GM04503 (cell line): ENCODE data around the gene FNDC3A.
A peak's percentile ranks its signal among the peaks of the same experiment; 100 is the strongest.

Experiments used
- DNase-seq: peaks from one replicate; pipeline ENCODE4 v3.0.0-alpha.2; 2012; ENCODE audit warnings: low read depth

The FNDC3A gene, protein sequence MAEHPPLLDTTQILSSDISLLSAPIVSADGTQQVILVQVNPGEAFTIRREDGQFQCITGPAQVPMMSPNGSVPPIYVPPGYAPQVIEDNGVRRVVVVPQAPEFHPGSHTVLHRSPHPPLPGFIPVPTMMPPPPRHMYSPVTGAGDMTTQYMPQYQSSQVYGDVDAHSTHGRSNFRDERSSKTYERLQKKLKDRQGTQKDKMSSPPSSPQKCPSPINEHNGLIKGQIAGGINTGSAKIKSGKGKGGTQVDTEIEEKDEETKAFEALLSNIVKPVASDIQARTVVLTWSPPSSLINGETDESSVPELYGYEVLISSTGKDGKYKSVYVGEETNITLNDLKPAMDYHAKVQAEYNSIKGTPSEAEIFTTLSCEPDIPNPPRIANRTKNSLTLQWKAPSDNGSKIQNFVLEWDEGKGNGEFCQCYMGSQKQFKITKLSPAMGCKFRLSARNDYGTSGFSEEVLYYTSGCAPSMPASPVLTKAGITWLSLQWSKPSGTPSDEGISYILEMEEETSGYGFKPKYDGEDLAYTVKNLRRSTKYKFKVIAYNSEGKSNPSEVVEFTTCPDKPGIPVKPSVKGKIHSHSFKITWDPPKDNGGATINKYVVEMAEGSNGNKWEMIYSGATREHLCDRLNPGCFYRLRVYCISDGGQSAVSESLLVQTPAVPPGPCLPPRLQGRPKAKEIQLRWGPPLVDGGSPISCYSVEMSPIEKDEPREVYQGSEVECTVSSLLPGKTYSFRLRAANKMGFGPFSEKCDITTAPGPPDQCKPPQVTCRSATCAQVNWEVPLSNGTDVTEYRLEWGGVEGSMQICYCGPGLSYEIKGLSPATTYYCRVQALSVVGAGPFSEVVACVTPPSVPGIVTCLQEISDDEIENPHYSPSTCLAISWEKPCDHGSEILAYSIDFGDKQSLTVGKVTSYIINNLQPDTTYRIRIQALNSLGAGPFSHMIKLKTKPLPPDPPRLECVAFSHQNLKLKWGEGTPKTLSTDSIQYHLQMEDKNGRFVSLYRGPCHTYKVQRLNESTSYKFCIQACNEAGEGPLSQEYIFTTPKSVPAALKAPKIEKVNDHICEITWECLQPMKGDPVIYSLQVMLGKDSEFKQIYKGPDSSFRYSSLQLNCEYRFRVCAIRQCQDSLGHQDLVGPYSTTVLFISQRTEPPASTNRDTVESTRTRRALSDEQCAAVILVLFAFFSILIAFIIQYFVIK

GRCh38 chr13:48975856-48976575 is at the start of gene FNDC3A:
Gene FNDC3A (plus strand): TSS chr13:48975912. CDS start chr13:49006191, 30,279 bp downstream.
- DNase-seq, result peak; percentile 22

- DNase-seq, result no peak
Measured at GRCh38 chr13:48928757-48929430, 46.8 kb upstream of the FNDC3A start.

GRCh38 chr13:48930918-48931317 is 44.8 kb upstream of the FNDC3A start:
- DNase-seq, result no peak

DNA sequence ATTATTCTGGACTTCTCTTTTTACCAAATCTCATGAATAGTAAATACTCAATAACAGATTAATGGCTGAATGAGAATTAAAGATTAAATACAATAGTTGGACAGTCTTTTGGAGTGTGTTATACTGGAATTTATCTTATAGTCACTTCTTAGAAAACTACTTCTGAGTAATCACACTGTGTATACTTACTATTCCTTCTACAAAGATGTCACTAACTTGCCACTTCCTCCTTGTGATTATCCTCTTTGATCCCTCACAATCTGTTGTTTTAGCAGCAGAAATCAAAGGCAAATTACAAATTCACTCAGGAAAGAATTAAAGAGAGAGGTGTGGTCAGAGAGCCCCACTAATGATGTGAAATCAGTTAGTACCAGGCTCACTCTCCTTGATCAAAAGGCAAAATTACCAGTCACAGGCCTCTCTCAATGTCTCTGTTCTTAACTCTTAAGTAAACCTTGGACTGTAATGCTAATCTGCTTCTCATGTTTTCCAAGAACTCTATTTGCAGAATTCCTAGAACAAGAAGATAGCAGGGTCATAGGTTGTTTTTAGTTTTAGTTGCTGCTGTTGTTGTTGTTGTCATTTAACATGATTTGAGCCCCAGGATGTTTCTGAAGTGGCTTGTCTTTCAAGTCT is 37.3 kb upstream of the FNDC3A start:
- no peak for DNase-seq

DNA sequence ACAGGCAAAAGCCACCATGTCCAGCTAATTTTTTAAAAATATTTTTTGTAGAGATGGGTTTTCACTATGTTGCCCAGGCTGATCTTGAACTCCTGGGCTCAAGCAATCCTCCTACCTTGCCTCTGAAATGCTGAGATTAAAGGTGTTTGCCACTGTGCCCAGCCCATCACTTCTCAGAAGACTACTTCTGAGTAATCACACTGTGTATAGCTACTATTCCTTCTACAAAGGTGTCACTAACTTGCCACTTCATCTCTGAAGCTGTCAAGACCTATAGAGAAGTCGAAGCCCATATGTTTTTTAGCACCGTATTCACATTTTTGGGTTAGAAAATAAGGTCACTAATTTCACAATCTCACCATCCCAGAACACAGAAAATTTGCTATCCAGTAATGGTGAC is 36.0 kb upstream of the FNDC3A start:
- DNase-seq, result no peak

DNA sequence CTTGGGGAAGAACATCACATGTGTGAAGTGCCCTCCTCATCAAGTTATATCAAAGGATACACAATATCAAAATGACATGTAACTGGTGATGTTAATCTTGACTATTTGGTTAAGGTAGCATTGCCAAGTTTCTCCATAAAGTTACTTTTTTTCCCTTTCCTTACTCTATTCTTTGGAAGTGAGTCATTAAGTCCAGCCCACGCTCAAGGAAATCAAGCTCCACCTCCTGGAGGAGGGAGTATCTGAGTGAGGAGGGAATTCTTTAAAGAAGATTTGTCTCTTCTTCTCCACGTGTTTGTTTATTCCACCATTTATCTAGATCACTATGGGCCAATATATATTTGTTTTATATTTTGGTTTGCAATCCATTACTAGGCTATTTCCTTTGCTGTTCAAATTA is 33.6 kb upstream of the FNDC3A start:
- no peak for DNase-seq

DNA sequence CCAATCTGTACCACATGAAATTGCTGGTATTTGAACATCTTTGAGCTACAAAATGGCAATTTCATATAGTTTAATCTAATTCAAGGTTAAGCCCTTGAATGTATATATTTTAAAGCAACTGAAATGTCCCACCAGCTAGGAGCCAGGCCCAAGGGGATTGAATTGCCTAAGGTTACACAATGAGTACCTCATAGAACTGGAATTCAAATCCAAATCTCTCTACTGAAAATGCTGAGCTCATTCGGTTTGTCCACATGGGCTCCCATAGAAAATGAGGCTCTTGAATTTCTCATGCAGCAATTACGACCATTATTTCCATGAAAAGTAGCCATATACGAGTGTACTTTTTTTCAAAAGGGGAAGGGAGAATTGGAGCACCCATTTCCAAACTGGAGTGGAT is 31.5 kb upstream of the FNDC3A start:
- DNase-seq, result no peak

DNA sequence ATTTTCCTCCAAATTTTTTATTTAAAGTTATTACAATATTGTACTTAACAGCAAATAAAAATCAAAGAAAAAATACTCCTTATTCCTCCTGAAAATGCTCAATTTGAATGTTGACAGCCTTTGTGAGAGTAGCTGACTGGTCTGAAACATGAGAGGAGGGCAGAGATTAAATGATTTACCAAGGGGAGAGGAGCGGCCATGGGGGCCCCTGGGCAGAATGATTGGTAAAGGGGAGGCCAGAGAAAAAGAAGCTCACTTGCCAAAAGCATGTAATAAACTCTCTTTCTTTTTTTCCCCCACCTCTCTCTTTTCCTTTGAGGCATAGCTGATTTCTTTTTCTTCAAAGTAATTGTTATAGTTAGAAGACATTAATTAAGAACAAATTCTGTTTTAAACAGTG is 30.1 kb upstream of the FNDC3A start:
- DNase-seq, result no peak

DNA sequence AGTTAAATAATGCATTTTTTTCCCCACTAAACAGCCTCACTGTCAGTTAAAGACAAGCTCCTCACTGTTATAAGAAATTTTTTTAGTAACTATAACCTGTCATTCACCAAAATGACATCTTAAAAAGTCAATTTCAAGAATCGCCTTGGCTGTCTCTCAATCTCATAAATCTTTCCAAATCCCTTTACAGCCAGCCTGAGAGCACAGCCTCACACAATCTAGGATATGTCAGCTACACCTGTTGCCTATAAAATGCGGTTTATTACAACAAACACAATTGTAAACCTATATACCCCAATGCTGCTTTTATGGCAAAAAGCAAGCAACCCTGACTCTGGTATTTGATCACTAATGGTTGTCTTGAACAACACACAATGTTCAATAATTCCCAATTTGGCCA is 29.5 kb upstream of the FNDC3A start:
- no peak for DNase-seq

DNA sequence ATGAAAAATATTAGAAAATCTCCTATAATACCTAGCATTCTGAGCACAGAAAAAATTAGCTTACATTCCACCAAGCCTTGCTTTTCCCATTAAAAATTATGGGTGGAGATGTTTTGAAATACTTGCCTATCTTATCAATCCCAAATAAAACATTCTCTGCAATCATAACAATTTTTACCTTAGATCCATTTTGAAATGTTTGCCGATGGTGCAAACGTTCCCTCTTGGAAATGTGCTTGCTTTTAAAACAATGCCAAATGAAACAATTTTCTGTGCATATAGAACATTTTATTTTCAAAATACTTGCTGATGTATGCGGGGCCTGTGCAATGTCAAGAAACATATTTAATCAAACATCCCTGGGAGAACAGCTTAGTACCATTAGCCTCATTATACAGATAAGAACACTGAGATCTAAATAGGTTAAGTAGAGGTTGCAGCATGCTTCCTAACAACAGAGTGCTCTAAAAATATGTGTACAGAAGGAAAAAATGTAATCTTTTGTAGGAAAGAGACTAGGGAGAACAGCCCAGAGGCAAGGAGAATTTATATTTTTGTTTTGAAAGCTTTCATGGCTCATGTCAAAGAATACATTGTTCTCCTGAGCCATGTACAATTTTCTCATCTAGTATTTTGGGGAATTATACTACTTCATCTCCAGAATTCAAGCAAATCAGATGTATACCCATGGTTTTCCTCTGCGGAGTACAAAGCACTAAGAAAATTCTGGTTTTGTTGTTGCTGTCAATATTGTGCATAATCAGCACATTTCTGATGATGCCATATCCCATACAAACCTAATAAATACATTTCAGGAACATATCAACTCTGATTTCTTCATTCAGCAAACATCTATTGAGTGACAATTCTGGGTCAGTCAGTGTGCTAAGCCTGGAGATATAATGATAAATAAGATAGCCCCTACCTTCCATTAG is 25.9 kb upstream of the FNDC3A start:
- no peak for DNase-seq

GRCh38 chr13:48950501-48950875 is 25.2 kb upstream of the FNDC3A start:
- DNase-seq, result no peak

GRCh38 chr13:48954081-48954480 is 21.6 kb upstream of the FNDC3A start:
- no peak for DNase-seq

GRCh38 chr13:48955536-48955935 is 20.2 kb upstream of the FNDC3A start:
- no peak for DNase-seq

DNA sequence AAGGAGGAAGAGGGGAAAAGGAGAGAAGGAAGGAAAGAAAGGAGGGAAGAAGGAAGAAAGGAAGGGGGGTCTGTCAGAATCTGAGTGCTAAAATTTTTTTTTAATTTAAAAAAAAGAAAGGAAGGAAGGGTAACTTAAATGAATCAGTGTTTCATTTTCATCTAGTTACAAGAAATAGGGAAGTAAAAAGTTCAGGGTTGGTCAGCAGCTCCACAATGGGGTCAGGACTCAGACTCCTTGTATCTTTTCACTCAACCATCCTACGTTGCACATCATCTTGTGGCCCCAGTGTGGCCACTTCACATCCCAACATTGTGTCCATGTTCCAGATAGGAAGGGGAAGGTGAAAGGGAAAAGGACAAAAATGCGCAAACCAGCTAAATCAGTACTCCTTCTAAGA is 14.3 kb upstream of the FNDC3A start:
- no peak for DNase-seq

- DNase-seq, result no peak
Measured at GRCh38 chr13:48962281-48962680, 13.4 kb upstream of the FNDC3A start.

DNA sequence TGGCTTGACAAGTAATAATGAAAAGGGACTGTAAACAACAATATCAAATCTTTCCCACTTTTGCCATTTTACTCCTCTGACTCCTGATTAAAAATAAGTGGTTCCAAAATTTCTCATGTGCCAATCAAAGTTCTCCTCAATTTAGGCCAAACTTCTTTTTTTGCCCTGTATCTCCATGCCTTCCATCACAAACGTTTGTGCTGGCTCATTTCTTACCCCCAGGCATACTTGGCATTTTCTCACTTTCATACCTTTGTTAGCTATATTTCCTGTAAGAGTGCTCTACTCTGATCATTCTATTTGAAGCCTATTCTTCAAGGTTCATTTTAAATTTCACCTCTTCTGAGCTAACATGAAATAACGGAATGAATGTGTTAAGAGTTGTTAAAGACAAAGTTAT is 10.0 kb upstream of the FNDC3A start:
- DNase-seq, result no peak

GRCh38 chr13:48969685-48970084 is 6.0 kb upstream of the FNDC3A start:
- DNase-seq, result no peak

- DNase-seq, result no peak
Measured at GRCh38 chr13:48973845-48974431, 1.8 kb upstream of the FNDC3A start.

GRCh38 chr13:48975101-48975855 is 434 bp upstream of the FNDC3A start:
- DNase-seq, result peak; percentile 12
